Activated CD4-positive, alpha-beta T cell treated with anti-CD3 and anti-CD28 coated beads, Interleukin-2, amount 10 ng/mL, durations not matched to agents 24 days and 14 days (primary cell): ENCODE data around the gene TRHDE. TPM values are rescaled to one million over a fixed set of nuclear protein-coding genes. Genes with fewer than 3 reads are reported as not detected.

Source experiments
- DNase-seq: peaks from one replicate; pipeline ENCODE4 v3.0.0; 2022
- H3K27ac Mint-ChIP-seq: one replicate; pipeline ENCODE4 v1.8.0; 2022; ENCODE audit warnings: mild to moderate bottlenecking, mixed read lengths
- H3K27me3 Mint-ChIP-seq: one replicate; pipeline ENCODE4 v1.8.0; 2022; ENCODE audit warnings: mixed read lengths
- H3K36me3 Mint-ChIP-seq: one replicate; pipeline ENCODE4 v1.8.0; 2022; ENCODE audit warnings: low read depth, mild to moderate bottlenecking, mixed read lengths
- H3K4me1 Mint-ChIP-seq: one replicate; pipeline ENCODE4 v1.8.0; 2021; ENCODE audit warnings: mixed read lengths
- H3K4me3 Mint-ChIP-seq: one replicate; pipeline ENCODE4 v1.8.0; 2022; ENCODE audit warnings: mild to moderate bottlenecking, moderate library complexity, mixed read lengths
- H3K9me3 Mint-ChIP-seq: one replicate; pipeline ENCODE4 v1.8.0; 2021; ENCODE audit warnings: mixed read lengths
- intact Hi-C: fragments of 100-400 bp; cut with micrococcal nuclease; formaldehyde crosslinking; loops from one replicate; pipeline ENCODE4 v1.15.1; 2023
- total RNA-seq: library from RNA; stranded (reverse); gene quantifications from 2 replicates; pipeline ENCODE4 v1.2.3, GENCODE V29; 2022

Gene TRHDE
- total RNA-seq, 1 donor from 2014 or later = not detected

DNA sequence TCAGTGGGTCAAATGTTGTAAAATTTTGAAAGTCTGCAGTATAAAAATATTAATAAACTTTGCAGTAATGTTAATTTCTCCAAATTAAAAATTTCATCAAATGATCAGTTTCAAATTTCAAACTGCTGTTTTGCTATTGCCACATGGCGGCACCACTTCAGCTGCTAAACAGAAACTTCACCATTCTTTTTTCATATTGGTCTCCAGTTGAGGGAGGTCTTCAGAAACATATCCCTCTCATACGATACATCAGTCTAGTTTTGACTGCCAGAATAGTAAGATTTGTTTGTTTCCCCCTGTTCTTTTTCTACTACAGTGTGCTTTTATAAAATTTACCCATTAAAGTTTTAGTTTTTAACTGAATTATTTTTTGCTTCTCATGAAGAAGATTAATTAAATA, 4.2 kb upstream of the TRHDE start:
- Mint-ChIP-seq H3K36me3 (no peaks in the 10 kb centered on the region), H3K4me1 (peaks cover 3% of the 10 kb centered on the region), H3K4me3 (no peak overlapping the region), H3K9me3 (no peaks in the 10 kb centered on the region), H3K27me3 (peaks cover 29% of the 10 kb centered on the region), H3K27ac (no peak overlapping the region)
- no peak for DNase-seq
- intact Hi-C loops = no loop called here

DNA sequence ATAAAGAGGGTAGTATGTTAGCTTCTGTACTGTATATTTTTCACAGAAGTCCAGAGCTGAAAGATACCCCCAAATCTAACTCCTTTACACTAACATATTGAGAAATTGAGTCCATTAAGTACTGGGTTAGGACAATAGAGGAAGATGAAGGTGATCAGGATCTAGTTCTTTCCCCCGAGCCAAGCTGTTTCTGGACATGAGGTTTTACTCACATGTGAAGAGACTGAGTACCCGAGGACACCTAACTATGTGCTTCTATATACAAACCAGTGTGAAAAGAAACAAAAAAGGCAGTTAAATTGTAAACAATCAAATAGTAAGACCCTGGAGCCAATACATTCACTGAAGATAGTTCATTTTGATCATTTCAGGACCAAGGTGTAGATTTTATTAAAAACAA, 3.8 kb upstream of the TRHDE start:
- DNase-seq = no peak
- no peaks in the 10 kb centered on the region for H3K36me3 Mint-ChIP-seq
- H3K27me3 Mint-ChIP-seq = peaks cover 30% of the 10 kb centered on the region
- H3K27ac Mint-ChIP-seq = no peak overlapping the region
- no peaks in the 10 kb centered on the region for H3K9me3 Mint-ChIP-seq
- peaks cover 3% of the 10 kb centered on the region for H3K4me1 Mint-ChIP-seq
- intact Hi-C loops = no loop called here
- no peak overlapping the region for H3K4me3 Mint-ChIP-seq

DNA sequence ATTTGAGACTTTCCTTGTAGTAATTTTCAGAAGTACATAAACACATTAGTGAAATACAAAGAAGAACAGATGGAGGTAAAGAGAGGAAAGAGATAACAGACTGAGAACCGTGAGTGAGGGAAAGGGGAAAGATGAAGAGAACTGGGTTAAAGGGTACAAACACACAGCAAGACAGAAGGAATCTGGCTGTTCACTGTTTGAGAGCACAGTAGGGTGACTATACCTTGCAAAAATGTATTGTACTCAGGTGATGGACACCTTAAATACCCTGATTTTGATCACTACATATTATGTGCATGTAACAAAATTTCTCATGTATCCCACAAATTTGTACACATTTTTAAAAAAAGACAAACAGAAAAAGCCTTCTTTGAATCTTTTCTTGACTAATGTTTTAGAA, 2.7 kb upstream of the TRHDE start:
- H3K4me1 Mint-ChIP-seq = peaks cover 3% of the 10 kb centered on the region
- H3K36me3 Mint-ChIP-seq = no peaks in the 10 kb centered on the region
- no peak overlapping the region for H3K27ac Mint-ChIP-seq
- H3K27me3 Mint-ChIP-seq = peaks cover 40% of the 10 kb centered on the region
- no peak overlapping the region for H3K4me3 Mint-ChIP-seq
- no peak for DNase-seq
- intact Hi-C loops = no loop called here
- H3K9me3 Mint-ChIP-seq = no peaks in the 10 kb centered on the region

DNA sequence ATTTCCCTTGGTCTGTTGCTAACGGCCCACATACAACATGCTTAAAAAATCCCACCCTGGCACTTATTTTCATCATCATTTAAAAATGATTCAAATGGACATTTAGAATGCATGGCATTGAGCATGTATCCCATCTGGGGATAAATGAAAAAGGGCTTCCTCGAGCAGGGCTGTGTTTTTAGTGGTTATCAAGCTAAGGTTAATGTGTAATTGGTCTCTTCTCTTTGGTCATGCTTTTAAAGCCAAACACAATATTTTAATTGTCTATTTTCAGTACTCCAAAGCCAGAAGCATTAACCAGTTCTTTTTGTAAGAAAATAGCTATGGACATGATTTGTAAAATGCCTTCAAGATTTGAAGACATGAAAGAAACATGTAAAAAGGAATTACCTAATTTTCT, 1.9 kb upstream of the TRHDE start:
- H3K4me1 Mint-ChIP-seq = peaks cover 3% of the 10 kb centered on the region
- no peak overlapping the region for H3K4me3 Mint-ChIP-seq
- intact Hi-C loops = no loop called here
- H3K27me3 Mint-ChIP-seq = peaks cover 45% of the 10 kb centered on the region
- no peak for DNase-seq
- no peak overlapping the region for H3K27ac Mint-ChIP-seq
- no peaks in the 10 kb centered on the region for H3K9me3 Mint-ChIP-seq
- H3K36me3 Mint-ChIP-seq = no peaks in the 10 kb centered on the region

DNA sequence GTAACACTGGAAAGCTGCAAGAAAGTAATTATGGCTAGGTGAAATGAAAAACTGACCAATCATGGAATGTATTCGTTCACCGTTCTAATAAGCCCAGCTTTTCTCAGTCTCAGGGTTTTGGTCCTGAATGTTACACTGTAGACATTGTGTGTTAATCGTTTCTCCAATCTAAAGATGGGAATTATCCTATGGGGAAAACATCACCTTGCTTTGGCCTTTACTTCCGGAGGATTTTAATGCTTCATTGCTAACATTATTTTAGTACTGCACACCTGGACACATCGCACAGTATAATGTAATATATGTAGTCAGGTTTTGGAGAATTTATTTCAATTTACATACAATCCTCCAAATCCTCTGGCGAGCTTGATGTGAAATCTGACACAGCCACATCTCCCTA, 1.2 kb upstream of the TRHDE start:
- intact Hi-C loops = no loop called here
- no peak overlapping the region for H3K27ac Mint-ChIP-seq
- no peak overlapping the region for H3K4me3 Mint-ChIP-seq
- no peaks in the 10 kb centered on the region for H3K36me3 Mint-ChIP-seq
- peaks cover 3% of the 10 kb centered on the region for H3K4me1 Mint-ChIP-seq
- no peaks in the 10 kb centered on the region for H3K9me3 Mint-ChIP-seq
- DNase-seq = no peak
- peaks cover 48% of the 10 kb centered on the region for H3K27me3 Mint-ChIP-seq

DNA sequence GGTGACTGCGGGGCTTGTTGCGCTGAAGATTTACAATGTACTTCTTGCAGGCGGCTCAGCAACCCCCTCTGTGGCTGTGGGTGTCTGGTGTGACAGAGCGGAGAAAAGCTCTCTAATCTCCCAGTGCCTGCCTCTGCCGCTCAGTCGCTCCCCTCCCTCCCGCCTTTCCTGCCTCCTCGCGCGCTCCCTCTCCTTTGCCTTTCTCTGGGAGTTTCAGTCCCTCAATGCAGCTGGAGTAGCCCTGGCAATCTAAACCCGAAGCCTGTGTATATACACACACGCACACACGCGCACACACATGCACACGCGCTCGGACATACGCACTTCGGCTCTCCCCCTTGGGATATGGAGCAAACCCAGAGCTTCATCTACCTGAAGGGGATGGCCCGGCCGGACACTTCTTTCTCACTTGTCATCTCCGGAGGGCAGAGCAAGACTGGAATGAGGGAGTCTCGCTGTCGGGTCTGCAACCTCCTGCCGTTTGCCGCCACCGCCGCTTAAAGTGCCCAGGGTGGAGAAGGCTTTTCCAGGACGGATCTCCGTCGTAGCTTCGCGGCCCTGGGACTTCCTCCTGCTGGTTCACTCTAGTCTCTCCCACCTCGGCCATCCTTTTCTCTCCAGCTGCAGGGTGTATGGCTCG, 599 bp upstream of the TRHDE start:
- peaks cover 48% of the 10 kb centered on the region for H3K27me3 Mint-ChIP-seq
- H3K36me3 Mint-ChIP-seq = no peaks in the 10 kb centered on the region
- peaks cover 3% of the 10 kb centered on the region for H3K4me1 Mint-ChIP-seq
- peak overlapping the region; percentile 64 for H3K4me3 Mint-ChIP-seq
- no peak overlapping the region for H3K27ac Mint-ChIP-seq
- no peaks in the 10 kb centered on the region for H3K9me3 Mint-ChIP-seq
- no peak for DNase-seq
- intact Hi-C loops = no loop called here

DNA sequence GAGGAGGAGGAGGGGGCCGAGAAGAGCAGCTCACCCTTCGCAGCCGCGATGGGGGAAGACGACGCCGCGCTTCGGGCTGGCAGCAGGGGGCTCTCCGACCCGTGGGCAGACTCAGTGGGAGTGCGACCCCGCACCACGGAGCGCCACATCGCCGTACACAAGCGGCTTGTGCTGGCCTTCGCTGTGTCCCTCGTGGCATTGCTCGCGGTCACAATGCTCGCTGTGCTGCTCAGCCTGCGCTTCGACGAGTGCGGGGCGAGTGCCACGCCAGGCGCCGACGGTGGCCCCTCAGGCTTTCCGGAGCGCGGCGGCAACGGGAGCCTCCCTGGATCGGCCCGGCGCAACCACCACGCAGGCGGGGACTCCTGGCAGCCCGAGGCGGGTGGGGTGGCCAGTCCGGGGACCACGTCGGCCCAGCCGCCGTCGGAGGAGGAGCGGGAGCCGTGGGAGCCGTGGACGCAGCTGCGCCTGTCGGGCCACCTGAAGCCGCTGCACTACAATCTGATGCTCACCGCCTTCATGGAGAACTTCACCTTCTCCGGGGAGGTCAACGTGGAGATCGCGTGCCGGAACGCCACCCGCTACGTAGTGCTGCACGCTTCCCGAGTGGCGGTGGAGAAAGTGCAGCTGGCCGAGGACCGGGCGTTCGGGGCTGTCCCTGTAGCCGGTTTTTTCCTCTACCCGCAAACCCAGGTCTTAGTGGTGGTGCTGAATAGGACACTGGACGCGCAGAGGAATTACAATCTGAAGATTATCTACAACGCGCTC, 745 bp downstream of the TRHDE start:
- H3K36me3 Mint-ChIP-seq = no peaks in the 10 kb centered on the region
- H3K4me1 Mint-ChIP-seq = peaks cover 3% of the 10 kb centered on the region
- H3K9me3 Mint-ChIP-seq = no peaks in the 10 kb centered on the region
- DNase-seq = no peak
- H3K27me3 Mint-ChIP-seq = peaks cover 48% of the 10 kb centered on the region
- H3K4me3 Mint-ChIP-seq = no peak overlapping the region
- H3K27ac Mint-ChIP-seq = no peak overlapping the region
- intact Hi-C loops = no loop called here

DNA sequence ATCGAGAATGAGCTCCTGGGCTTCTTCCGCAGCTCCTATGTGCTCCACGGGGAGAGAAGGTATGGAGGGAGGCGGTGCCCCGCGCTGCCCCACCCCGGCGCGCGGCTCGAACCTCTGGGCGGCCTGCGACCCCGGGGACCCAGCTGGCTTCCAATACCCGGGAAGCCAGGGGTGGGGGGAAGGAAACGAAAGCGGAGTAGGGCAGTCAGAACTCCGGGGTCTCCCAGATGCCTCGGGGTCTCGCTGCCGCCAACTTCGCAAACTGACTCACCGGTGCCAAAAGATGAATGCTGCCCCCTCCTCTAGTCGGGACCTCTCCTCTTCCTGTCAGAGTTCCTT, 1.3 kb downstream of the TRHDE start:
- Mint-ChIP-seq H3K27ac (no peak overlapping the region), H3K9me3 (no peaks in the 10 kb centered on the region), H3K4me3 (no peak overlapping the region), H3K36me3 (no peaks in the 10 kb centered on the region), H3K27me3 (peaks cover 46% of the 10 kb centered on the region), H3K4me1 (peaks cover 3% of the 10 kb centered on the region)
- intact Hi-C loops = no loop called here
- DNase-seq = no peak

DNA sequence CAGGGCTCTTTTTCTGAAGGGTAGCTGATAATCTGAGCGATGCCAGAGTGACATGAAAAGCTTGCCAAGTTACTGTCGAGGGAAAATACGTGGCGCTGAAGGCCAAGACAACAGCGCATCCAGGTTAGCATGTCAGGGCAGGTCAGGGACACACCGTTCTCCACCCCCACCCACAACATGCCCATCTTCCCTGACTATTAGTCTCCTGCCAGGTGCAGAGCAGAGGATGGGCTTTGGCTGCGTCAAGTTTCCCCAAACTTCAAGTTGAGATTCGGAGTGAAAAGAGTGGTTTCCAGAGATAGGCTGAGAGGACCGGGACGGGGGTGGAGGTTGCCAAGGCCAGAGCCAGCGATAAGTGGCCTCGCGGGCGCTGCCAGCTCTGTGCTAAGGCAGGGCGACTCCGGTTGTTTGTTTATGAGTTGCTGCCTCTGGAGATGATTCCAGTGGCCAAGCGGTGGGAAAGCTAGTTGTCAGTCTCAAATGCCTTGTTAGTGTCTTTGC, 1.7 kb downstream of the TRHDE start:
- peaks cover 45% of the 10 kb centered on the region for H3K27me3 Mint-ChIP-seq
- H3K4me3 Mint-ChIP-seq = no peak overlapping the region

DNA sequence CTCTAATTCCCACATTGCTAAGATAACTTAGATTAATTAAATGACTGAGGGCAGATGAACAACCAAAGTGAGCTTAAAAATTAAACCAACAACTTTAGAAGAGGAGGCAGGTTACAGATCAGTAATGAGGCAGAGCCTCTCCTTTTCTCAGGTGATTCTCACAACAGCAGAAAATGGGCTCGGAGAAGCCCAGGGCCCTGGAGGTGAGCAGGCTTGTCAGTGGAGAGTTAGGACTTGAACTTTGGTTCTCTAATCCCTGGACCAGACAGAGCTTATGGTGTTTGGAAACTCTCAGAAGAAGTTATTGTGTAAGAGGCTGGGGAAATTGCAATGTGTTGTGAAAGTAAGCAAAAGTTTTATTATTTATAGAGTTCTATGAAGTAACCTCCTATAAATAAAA, 2.8 kb downstream of the TRHDE start:
- intact Hi-C loops = no loop called here
- H3K27ac Mint-ChIP-seq = no peak overlapping the region
- H3K9me3 Mint-ChIP-seq = no peaks in the 10 kb centered on the region
- no peak for DNase-seq
- H3K4me1 Mint-ChIP-seq = peaks cover 3% of the 10 kb centered on the region
- H3K36me3 Mint-ChIP-seq = no peaks in the 10 kb centered on the region
- H3K4me3 Mint-ChIP-seq = no peak overlapping the region
- H3K27me3 Mint-ChIP-seq = peaks cover 41% of the 10 kb centered on the region

More for the DNA sequence above, 1.7 kb downstream of the TRHDE start:
- Mint-ChIP-seq H3K36me3 (no peaks in the 10 kb centered on the region), H3K27ac (no peak overlapping the region), H3K9me3 (no peaks in the 10 kb centered on the region), H3K4me1 (peaks cover 3% of the 10 kb centered on the region)
- DNase-seq = no peak
- intact Hi-C loops = no loop called here

DNA sequence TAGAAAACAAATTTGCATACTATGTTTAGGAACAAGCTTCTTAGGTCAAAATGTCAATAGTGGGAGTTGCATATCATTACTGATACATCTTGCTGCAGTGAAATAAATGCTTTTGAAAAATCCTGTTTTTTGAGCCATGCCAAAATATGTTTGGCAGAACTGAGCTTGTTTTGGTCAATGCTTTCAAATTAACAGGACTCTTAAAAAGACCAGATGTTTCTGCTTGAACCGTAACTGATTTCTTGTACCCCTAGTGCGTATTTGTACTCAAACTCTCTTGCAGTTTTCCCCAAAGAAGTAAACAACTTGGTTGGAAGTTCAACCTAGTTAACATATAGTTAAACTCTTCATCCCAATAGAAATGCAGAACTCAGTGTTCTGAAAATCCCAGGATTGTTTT, 3.4 kb downstream of the TRHDE start:
- no peak for DNase-seq
- H3K9me3 Mint-ChIP-seq = no peaks in the 10 kb centered on the region
- peaks cover 3% of the 10 kb centered on the region for H3K4me1 Mint-ChIP-seq
- no peaks in the 10 kb centered on the region for H3K36me3 Mint-ChIP-seq
- no peak overlapping the region for H3K27ac Mint-ChIP-seq
- intact Hi-C loops = no loop called here
- H3K27me3 Mint-ChIP-seq = peaks cover 35% of the 10 kb centered on the region
- H3K4me3 Mint-ChIP-seq = no peak overlapping the region

DNA sequence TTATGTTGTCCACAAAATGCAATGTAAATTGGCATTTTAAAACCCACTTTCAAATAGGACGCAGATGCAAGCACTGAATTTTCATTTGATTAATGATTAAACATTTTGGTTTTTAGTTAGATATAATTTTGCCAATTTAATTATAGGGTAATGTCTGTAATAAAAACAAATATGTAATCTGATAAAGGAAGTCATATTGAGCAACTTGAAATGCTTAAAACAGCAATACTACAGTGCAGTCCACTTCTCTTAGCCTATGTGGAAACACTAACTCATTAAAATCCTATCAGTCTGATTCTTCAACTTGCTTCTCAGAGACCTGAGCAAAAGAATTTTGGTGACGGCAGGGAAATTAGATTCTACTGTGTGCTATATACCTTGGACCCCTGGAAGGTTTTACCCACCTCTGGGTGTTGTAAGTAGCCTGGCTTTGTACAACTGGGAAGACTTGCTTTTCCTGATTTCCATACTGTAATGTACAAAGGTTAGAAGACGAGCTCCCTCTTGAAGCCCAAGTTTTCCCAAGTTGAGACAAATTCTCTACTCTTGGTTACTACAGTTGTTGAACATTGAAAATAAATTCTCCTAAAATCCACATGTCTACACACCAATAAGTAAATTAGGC, 4.1 kb downstream of the TRHDE start:
- Mint-ChIP-seq H3K27me3 (peaks cover 28% of the 10 kb centered on the region), H3K9me3 (no peaks in the 10 kb centered on the region), H3K4me3 (no peak overlapping the region), H3K36me3 (no peaks in the 10 kb centered on the region), H3K27ac (no peak overlapping the region), H3K4me1 (peaks cover 3% of the 10 kb centered on the region)
- no peak for DNase-seq
- intact Hi-C loops = no loop called here

DNA sequence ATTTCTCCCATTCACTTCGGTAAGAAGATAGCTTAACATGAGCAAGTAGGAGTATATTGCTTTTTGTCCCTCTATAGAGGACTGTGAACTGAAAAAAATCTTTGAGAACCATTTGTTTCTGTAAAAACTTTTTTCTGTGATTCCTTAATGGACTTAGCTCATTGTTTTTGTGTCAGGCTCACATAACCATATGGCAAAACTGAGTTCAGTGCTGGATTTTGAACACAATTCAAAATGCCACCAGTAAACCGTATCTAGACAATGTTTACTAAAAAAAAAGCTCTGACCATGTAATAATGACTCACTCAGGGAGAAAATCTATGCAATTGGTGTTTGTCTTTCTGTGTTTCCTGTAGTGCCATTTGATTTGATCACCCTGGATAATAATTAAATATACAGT, 5.2 kb downstream of the TRHDE start:
- DNase-seq = no peak
- Mint-ChIP-seq H3K4me1 (no peaks in the 10 kb centered on the region), H3K9me3 (no peaks in the 10 kb centered on the region), H3K36me3 (no peaks in the 10 kb centered on the region), H3K4me3 (no peak overlapping the region), H3K27me3 (peaks cover 20% of the 10 kb centered on the region), H3K27ac (no peak overlapping the region)
- intact Hi-C loops = no loop called here

DNA sequence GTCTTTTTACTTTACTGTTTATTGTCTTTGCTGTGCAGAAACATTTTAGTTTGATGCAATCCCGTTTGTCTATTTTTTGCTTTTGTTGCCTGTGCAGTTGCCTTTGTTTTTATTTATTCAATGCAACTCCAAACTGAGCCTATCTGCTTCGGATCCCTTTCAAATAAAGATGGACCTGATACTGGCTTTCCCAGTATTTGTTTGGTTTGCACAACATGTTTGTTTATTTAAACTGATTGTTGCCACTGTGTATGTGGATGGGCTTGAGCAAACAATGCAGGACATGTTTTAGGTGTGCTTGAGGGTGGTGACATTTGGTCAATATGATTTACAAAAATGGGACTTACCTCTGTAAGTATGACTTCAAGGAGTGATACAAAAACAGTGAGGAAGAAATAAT, 6.7 kb downstream of the TRHDE start:
- H3K36me3 Mint-ChIP-seq = no peaks in the 10 kb centered on the region
- no peak overlapping the region for H3K4me3 Mint-ChIP-seq
- no peaks in the 10 kb centered on the region for H3K9me3 Mint-ChIP-seq
- H3K27ac Mint-ChIP-seq = no peak overlapping the region
- no peaks in the 10 kb centered on the region for H3K4me1 Mint-ChIP-seq
- H3K27me3 Mint-ChIP-seq = peaks cover 14% of the 10 kb centered on the region
- DNase-seq = no peak
- intact Hi-C loops = no loop called here
